ENCODE results near the gene TBXAS1.

Gene TBXAS1

DNA sequence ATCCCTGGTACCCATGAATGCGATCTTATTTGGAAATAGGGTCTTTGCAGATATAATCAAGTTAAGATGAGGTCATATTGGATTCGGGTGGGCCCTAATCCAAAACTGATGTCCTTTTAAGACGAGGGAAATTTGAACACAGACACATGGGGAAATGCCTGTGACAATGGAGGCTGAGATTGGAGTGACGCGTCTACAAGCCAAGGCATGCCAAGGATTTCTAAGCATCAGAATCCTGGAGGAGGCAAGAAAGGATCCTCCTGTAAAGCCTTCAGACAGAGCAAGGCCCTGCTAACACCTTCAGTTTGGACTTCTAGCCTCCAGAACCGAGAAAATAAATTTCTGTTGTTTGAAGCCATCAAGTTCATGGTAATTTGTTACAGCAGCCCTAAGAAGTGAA lies 215.2 kb downstream of the TBXAS1 start:
- no peak for DNase-seq (ENCODE audit: low spot score)
- H3K27me3 ChIP-seq (ENCODE audit: insufficient read depth, poor library complexity, severe bottlenecking) = no peaks in the 10 kb centered on the region
- TF ChIP-seq, protein P1, sequence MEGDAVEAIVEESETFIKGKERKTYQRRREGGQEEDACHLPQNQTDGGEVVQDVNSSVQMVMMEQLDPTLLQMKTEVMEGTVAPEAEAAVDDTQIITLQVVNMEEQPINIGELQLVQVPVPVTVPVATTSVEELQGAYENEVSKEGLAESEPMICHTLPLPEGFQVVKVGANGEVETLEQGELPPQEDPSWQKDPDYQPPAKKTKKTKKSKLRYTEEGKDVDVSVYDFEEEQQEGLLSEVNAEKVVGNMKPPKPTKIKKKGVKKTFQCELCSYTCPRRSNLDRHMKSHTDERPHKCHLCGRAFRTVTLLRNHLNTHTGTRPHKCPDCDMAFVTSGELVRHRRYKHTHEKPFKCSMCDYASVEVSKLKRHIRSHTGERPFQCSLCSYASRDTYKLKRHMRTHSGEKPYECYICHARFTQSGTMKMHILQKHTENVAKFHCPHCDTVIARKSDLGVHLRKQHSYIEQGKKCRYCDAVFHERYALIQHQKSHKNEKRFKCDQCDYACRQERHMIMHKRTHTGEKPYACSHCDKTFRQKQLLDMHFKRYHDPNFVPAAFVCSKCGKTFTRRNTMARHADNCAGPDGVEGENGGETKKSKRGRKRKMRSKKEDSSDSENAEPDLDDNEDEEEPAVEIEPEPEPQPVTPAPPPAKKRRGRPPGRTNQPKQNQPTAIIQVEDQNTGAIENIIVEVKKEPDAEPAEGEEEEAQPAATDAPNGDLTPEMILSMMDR (IDR thresholded peaks at IDR 0.05; ENCODE audit: poor library complexity, severe bottlenecking) = no peak
- H3K27ac ChIP-seq (ENCODE audit: poor library complexity, severe bottlenecking) = no peak overlapping the region
- ATAC-seq (ENCODE audit: low read depth) = no peak
- no peaks in the 10 kb centered on the region for H3K9me3 ChIP-seq (ENCODE audit: severe bottlenecking)
- H3K36me3 ChIP-seq (ENCODE audit: low read depth) = peaks cover 46% of the 10 kb centered on the region
- no peak overlapping the region for H3K4me3 ChIP-seq (ENCODE audit: severe bottlenecking)
- peaks cover 1% of the 10 kb centered on the region for H3K4me1 ChIP-seq (ENCODE audit: insufficient read depth, poor library complexity, severe bottlenecking)

DNA sequence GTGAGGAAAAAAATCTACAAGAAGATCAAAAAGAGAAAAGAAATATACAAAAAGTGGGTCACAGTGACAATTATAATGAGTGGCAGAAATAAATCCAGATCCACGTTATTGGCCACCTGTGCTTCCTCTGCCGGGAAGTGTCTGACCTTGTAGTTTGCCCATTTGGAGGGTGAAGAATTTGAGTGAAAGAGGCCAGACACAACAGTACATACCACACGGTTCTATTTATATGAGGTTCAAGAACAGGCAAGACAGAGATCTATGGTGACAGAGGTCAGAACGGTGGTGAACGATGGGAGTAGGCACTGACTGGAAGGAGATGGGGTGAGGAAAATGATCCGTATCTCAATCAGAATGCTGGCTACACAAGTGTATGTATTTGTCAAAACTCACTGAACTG lies 216.6 kb downstream of the TBXAS1 start:
- Histone ChIP-seq H3K27ac (ENCODE audit: poor library complexity, severe bottlenecking) (no peak overlapping the region), H3K4me3 (ENCODE audit: severe bottlenecking) (no peak overlapping the region), H3K36me3 (ENCODE audit: low read depth) (peaks cover 44% of the 10 kb centered on the region), H3K4me1 (ENCODE audit: insufficient read depth, poor library complexity, severe bottlenecking) (peaks cover 14% of the 10 kb centered on the region), H3K9me3 (ENCODE audit: severe bottlenecking) (no peaks in the 10 kb centered on the region), H3K27me3 (ENCODE audit: insufficient read depth, poor library complexity, severe bottlenecking) (no peaks in the 10 kb centered on the region)
- ATAC-seq (ENCODE audit: low read depth) (no peak), DNase-seq (ENCODE audit: low spot score) (no peak)
- TF ChIP-seq, protein P1 (IDR thresholded peaks at IDR 0.05; ENCODE audit: poor library complexity, severe bottlenecking) = no peak

DNA sequence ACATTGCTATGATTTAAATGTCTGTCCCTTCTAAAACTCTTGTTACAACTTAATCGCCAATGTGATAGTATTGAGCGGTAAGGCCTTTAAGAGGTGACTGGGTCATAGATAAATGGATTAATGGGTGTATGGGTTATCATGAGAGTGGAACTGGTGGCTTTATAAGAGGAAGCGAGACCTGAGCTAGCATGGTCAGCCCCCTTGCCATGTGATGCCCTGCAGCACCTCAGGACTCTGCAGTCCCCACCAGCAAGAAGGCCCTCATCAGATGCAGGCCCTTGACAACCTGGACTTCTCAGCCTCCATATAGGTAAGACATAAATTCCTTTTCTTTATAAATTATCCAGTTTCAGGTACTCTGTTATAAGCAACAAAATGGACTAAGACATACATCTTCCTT lies 218.1 kb downstream of the TBXAS1 start:
- H3K36me3 ChIP-seq (ENCODE audit: low read depth) = peaks cover 36% of the 10 kb centered on the region
- H3K4me3 ChIP-seq (ENCODE audit: severe bottlenecking) = no peak overlapping the region
- DNase-seq (ENCODE audit: low spot score) = no peak
- H3K4me1 ChIP-seq (ENCODE audit: insufficient read depth, poor library complexity, severe bottlenecking) = peaks cover 14% of the 10 kb centered on the region
- no peak for ATAC-seq (ENCODE audit: low read depth)
- no peaks in the 10 kb centered on the region for H3K9me3 ChIP-seq (ENCODE audit: severe bottlenecking)
- H3K27ac ChIP-seq (ENCODE audit: poor library complexity, severe bottlenecking) = no peak overlapping the region
- H3K27me3 ChIP-seq (ENCODE audit: insufficient read depth, poor library complexity, severe bottlenecking) = no peaks in the 10 kb centered on the region
- TF ChIP-seq, protein P1 (IDR thresholded peaks at IDR 0.05; ENCODE audit: poor library complexity, severe bottlenecking) = no peak

DNA sequence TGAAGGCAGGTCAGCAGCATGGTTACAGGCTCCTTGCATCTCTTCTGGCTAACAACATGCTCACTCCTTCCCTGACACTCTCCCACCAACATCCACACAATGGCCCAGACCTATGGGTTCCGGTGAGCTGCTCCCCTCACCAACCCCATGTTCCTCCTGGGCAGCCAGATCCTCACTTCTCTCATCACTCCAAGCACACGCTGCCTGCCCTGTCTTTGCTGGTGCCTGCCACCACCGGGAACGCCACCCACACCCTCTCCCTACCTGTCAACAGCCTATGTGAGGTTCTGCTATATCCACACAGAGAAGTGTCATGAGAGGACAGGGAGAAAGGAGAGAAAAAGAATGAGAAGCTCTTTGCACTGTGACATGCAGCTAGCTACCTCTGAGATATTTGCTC lies 219.1 kb downstream of the TBXAS1 start:
- TF ChIP-seq, protein P1 (IDR thresholded peaks at IDR 0.05; ENCODE audit: poor library complexity, severe bottlenecking) = no peak
- DNase-seq (ENCODE audit: low spot score) (no peak), ATAC-seq (ENCODE audit: low read depth) (no peak)
- Histone ChIP-seq H3K9me3 (ENCODE audit: severe bottlenecking) (no peaks in the 10 kb centered on the region), H3K4me1 (ENCODE audit: insufficient read depth, poor library complexity, severe bottlenecking) (peaks cover 14% of the 10 kb centered on the region), H3K27ac (ENCODE audit: poor library complexity, severe bottlenecking) (no peak overlapping the region), H3K4me3 (ENCODE audit: severe bottlenecking) (no peak overlapping the region), H3K27me3 (ENCODE audit: insufficient read depth, poor library complexity, severe bottlenecking) (no peaks in the 10 kb centered on the region), H3K36me3 (ENCODE audit: low read depth) (peaks cover 43% of the 10 kb centered on the region)

DNA sequence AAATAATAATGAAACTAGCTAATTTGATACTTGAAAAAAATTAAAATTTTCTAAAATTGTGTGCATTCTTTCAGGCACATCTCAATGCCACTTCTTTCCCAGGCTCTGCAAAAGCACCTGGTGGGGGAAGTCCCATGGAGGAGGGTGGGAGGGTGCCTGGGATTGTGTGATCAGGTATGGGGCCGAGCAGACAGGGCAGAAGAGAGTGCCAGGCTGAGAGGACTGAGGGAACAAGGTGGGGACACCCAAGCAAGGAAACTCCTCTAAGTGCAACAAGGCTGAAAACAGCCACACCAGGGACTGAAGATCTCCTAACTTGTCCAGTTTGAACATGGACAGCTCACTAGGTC lies 219.9 kb downstream of the TBXAS1 start:
- ATAC-seq (ENCODE audit: low read depth) (no peak), DNase-seq (ENCODE audit: low spot score) (no peak)
- peaks cover 14% of the 10 kb centered on the region for H3K4me1 ChIP-seq (ENCODE audit: insufficient read depth, poor library complexity, severe bottlenecking)
- H3K9me3 ChIP-seq (ENCODE audit: severe bottlenecking) = no peaks in the 10 kb centered on the region
- TF ChIP-seq, protein P1 (IDR thresholded peaks at IDR 0.05; ENCODE audit: poor library complexity, severe bottlenecking) = no peak
- peaks cover 47% of the 10 kb centered on the region for H3K36me3 ChIP-seq (ENCODE audit: low read depth)
- no peak overlapping the region for H3K4me3 ChIP-seq (ENCODE audit: severe bottlenecking)
- H3K27ac ChIP-seq (ENCODE audit: poor library complexity, severe bottlenecking) = peak overlapping the region; percentile 41
- H3K27me3 ChIP-seq (ENCODE audit: insufficient read depth, poor library complexity, severe bottlenecking) = no peaks in the 10 kb centered on the region

Measured in RWPE2 (cell line).